Hepatocyte (in vitro differentiated cells): ENCODE data around the gene FAM180B. TPM values are rescaled to one million over a fixed set of nuclear protein-coding genes. Genes with fewer than 3 reads are reported as not detected.

Experiments used
- DNase-seq: peaks from one replicate; pipeline ENCODE4 v3.0.0-alpha.2; 2016; ENCODE audit warnings: low spot score
- H2AFZ ChIP-seq: fragments of 200-600 bp; sonication (generic); 2 replicates; pipeline ENCODE4 v1.6.0; 2016; ENCODE audit warnings: antibody characterized with exemption, mild to moderate bottlenecking
- H3K27ac ChIP-seq: fragments of 200-600 bp; sonication (generic); 2 replicates; pipeline ENCODE4 v1.5.1; 2016; ENCODE audit warnings: mild to moderate bottlenecking
- H3K27me3 ChIP-seq: fragments of 200-600 bp; sonication (generic); 2 replicates; pipeline ENCODE4 v1.6.1; 2016
- H3K36me3 ChIP-seq: fragments of 200-600 bp; sonication (generic); replicated peaks from 2 replicates; pipeline ENCODE4 v1.5.1; 2016; ENCODE audit warnings: low read depth; ENCODE audit not compliant: insufficient read depth
- H3K4me1 ChIP-seq: fragments of 200-600 bp; sonication (generic); 2 replicates; pipeline ENCODE4 v1.5.1; 2016; ENCODE audit warnings: mild to moderate bottlenecking, moderate library complexity; ENCODE audit not compliant: insufficient read depth
- H3K4me2 ChIP-seq: fragments of 200-600 bp; sonication (generic); 2 replicates; pipeline ENCODE4 v1.6.0; 2016
- H3K4me3 ChIP-seq: fragments of 200-600 bp; sonication (generic); 2 replicates; pipeline ENCODE4 v1.5.1; 2016; ENCODE audit warnings: mild to moderate bottlenecking
- H3K79me2 ChIP-seq: fragments of 200-600 bp; sonication (generic); 2 replicates; pipeline ENCODE4 v1.6.0; 2017; ENCODE audit warnings: mild to moderate bottlenecking
- H3K9me2 ChIP-seq: fragments of 200-600 bp; sonication (generic); replicated peaks from 2 replicates; pipeline ENCODE4 v1.6.0; 2017; ENCODE audit warnings: mild to moderate bottlenecking; ENCODE audit not compliant: insufficient read depth
- H3K9me3 ChIP-seq: fragments of 200-600 bp; sonication (generic); 2 replicates; pipeline ENCODE4 v1.5.1; 2016; ENCODE audit warnings: low read depth, mild to moderate bottlenecking
- H4K20me1 ChIP-seq: fragments of 200-600 bp; sonication (generic); 2 replicates; pipeline ENCODE4 v1.6.0; 2016; ENCODE audit warnings: mild to moderate bottlenecking; ENCODE audit not compliant: insufficient read depth, poor library complexity, severe bottlenecking
- CTCF ChIP-seq: fragments of 200-600 bp; sonication (generic); IDR thresholded peaks from 2 replicates; pipeline ENCODE4 v1.5.1; 2016; ENCODE audit warnings: antibody characterized with exemption, mild to moderate bottlenecking; ENCODE audit not compliant: poor library complexity
- EZH2 ChIP-seq: fragments of 200-600 bp; sonication (generic); IDR thresholded peaks from 2 replicates; pipeline ENCODE4 v1.6.1; 2016; ENCODE audit warnings: antibody characterized with exemption, mild to moderate bottlenecking, borderline replicate concordance
- EZH2phosphoT487 ChIP-seq: fragments of 200-600 bp; sonication (generic); IDR thresholded peaks from one replicate; pipeline ENCODE4 v1.6.1; 2018; ENCODE audit warnings: antibody characterized with exemption, mild to moderate bottlenecking, low read depth, moderate library complexity; ENCODE audit not compliant: unreplicated experiment, severe bottlenecking
- WGBS: methylation state at CpG from one replicate; pipeline ENCODE4 v1.1.6; 2016; ENCODE audit warnings: low lambda C conversion rate; ENCODE audit errors: missing lambda C conversion rate; 5-methylcytosine and 5-hydroxymethylcytosine counted together
- polyA plus RNA-seq: library from polyadenylated mRNA; unstranded; fragments of >200 nt; fragmentation: Nextera tagmentation; extraction: Ambion mirVana; gene quantifications from 2 replicates; pipeline ENCODE4 v1.2.1, GENCODE V29; 2016
- total RNA-seq: library from RNA; depleted of rRNA; stranded (reverse); fragments of >200 nt; gene quantifications from 2 replicates; pipeline ENCODE4 v1.2.3, GENCODE V29; 2014

The FAM180B gene
- total and polyA plus RNA-seq, 2 experiments from 2014 or later = 0.50 TPM; not detected in 1

- WGBS = 86% methylated on average over 4 of the region's 4 CpGs
Observed at GRCh38 chr11:47599902-47600301, 13.4 kb downstream of the FAM180B start.

GRCh38 chr11:47603295-47603694 is 16.8 kb downstream of the FAM180B start:
- Histone ChIP-seq H3K4me2 (no peak overlapping the region), H3K36me3 (no peaks in the 10 kb centered on the region), H3K4me3 (no peak overlapping the region), H3K79me2 (no peaks in the 10 kb centered on the region), H3K27ac (no peak overlapping the region), H2AFZ (no peak overlapping the region), H3K9me3 (no peaks in the 10 kb centered on the region), H4K20me1 (no peaks in the 10 kb centered on the region), H3K27me3 (no peaks in the 10 kb centered on the region), H3K9me2 (no peaks in the 10 kb centered on the region), H3K4me1 (no peaks in the 10 kb centered on the region)
- 94% methylated on average over 4 of the region's 4 CpGs for WGBS
- no peak for TF ChIP-seq CTCF
- no peak for TF ChIP-seq EZH2
- DNase-seq = no peak

More at GRCh38 chr11:47599902-47600301, 13.4 kb downstream of the FAM180B start:
- Histone ChIP-seq H3K36me3 (no peaks in the 10 kb centered on the region), H2AFZ (no peak overlapping the region), H3K79me2 (no peaks in the 10 kb centered on the region), H3K4me1 (no peaks in the 10 kb centered on the region), H3K27me3 (peaks cover 14% of the 10 kb centered on the region), H3K4me2 (no peak overlapping the region), H3K9me2 (no peaks in the 10 kb centered on the region), H3K4me3 (no peak overlapping the region), H4K20me1 (no peaks in the 10 kb centered on the region), H3K9me3 (no peaks in the 10 kb centered on the region), H3K27ac (no peak overlapping the region)
- no peak for DNase-seq
- TF ChIP-seq CTCF = no peak
- TF ChIP-seq EZH2 = no peak
- TF ChIP-seq EZH2phosphoT487 = no peak

- TF ChIP-seq EZH2 (no peak), EZH2phosphoT487 (no peak), CTCF (no peak)
- H3K9me2 ChIP-seq = no peaks in the 10 kb centered on the region
- H2AFZ ChIP-seq = no peak overlapping the region
- 36% methylated on average over 3 of the region's 3 CpGs for WGBS
- H4K20me1 ChIP-seq = no peaks in the 10 kb centered on the region
- no peaks in the 10 kb centered on the region for H3K27me3 ChIP-seq
- no peaks in the 10 kb centered on the region for H3K9me3 ChIP-seq
- no peak overlapping the region for H3K4me2 ChIP-seq
- no peaks in the 10 kb centered on the region for H3K4me1 ChIP-seq
- no peaks in the 10 kb centered on the region for H3K79me2 ChIP-seq
- H3K27ac ChIP-seq = no peak overlapping the region
- no peak for DNase-seq
- H3K36me3 ChIP-seq = no peaks in the 10 kb centered on the region
- no peak overlapping the region for H3K4me3 ChIP-seq
Observed at GRCh38 chr11:47605921-47606320, 19.4 kb downstream of the FAM180B start.

- no peak overlapping the region for H3K27ac ChIP-seq
- H3K9me2 ChIP-seq = no peaks in the 10 kb centered on the region
- 31% methylated on average over 5 of the region's 5 CpGs for WGBS
- DNase-seq = no peak
- no peak overlapping the region for H3K4me2 ChIP-seq
- H4K20me1 ChIP-seq = no peaks in the 10 kb centered on the region
- no peaks in the 10 kb centered on the region for H3K4me1 ChIP-seq
- no peak for TF ChIP-seq EZH2
- no peak for TF ChIP-seq EZH2phosphoT487
- TF ChIP-seq CTCF = no peak
- H3K79me2 ChIP-seq = no peaks in the 10 kb centered on the region
- no peaks in the 10 kb centered on the region for H3K27me3 ChIP-seq
- no peaks in the 10 kb centered on the region for H3K9me3 ChIP-seq
- no peak overlapping the region for H2AFZ ChIP-seq
- no peak overlapping the region for H3K4me3 ChIP-seq
- H3K36me3 ChIP-seq = no peaks in the 10 kb centered on the region
Observed at GRCh38 chr11:47606731-47607130, 20.3 kb downstream of the FAM180B start.
